HCT116 (cell line): ENCODE results near the gene ZNF592. TPM values are rescaled to one million over a fixed set of nuclear protein-coding genes. Genes with fewer than 3 reads are reported as not detected.

Experiments used
- ATAC-seq: fragments of 200-7000 bp; cut with Tn5 transposase; 2 replicates; pipeline ENCODE4 v1.9.1; 2020; ENCODE audit warnings: mild to moderate bottlenecking, moderate library complexity
- BruUV-seq: library from RNA; stranded (reverse); fragments of 400-500 nt; replicated peaks from 2 replicates; lab custom pipeline; 2021; lab: Mats Ljungman, UMichigan
- CTCF ChIA-PET: fragments of 300-600 bp; sonication (Branson Sonifier 250); formaldehyde crosslinking; loops from one replicate; lab custom pipeline; 2021; ENCODE audit warnings: antibody characterized with exemption; lab: Charles Lee
- POLR2A ChIA-PET: fragments of 300-600, 350-600 bp; sonication (Branson Sonifier 250); formaldehyde crosslinking; loops from one replicate; lab custom pipeline; 2021; ENCODE audit warnings: antibody characterized with exemption; lab: Charles Lee
- RAD21 ChIA-PET, 2 experiments: fragments of 300-600 bp; sonication (Branson Sonifier 250); formaldehyde crosslinking; loops; one replicate each; lab custom pipeline; 2023; ENCODE audit warnings: low total read pairs in 2 of 2; ENCODE audit not compliant: uncharacterized antibody in 2 of 2, unreplicated experiment in 2 of 2, low non-redundant PET in 1 of 2; lab: Charles Lee
- DNase-seq: peaks from one replicate; pipeline ENCODE4 v3.0.0-alpha.2; 2010; ENCODE audit warnings: low read depth, low spot score
- H2AFZ ChIP-seq: fragments of 200-600 bp; shearing (Covaris generic), sonication (generic); 2 replicates; pipeline ENCODE4 v1.6.1; 2017; ENCODE audit warnings: low read depth, mixed run types, mixed read lengths, antibody characterized with exemption, low read length; ENCODE audit not compliant: poor library complexity, severe bottlenecking
- H3K27ac ChIP-seq: 2 replicates; pipeline ENCODE4 v1.5.1; 2012; ENCODE audit warnings: low read depth, low read length
- H3K27me3 ChIP-seq: fragments of 200-600 bp; sonication (generic); 2 replicates; pipeline ENCODE4 v1.6.1; 2016; ENCODE audit warnings: mixed run types, low read length, mixed read lengths; ENCODE audit not compliant: insufficient read depth
- H3K36me3 ChIP-seq, 2 experiments: fragments of 200-500 bp in 1 of 2; fragments of 200-600 bp in 1 of 2; sonication (Bioruptor generic) in 1 of 2; sonication (generic) in 1 of 2; 2 replicates each; pipeline versions ENCODE4 v1.5.1 to v1.6.1; 2014 to 2016; ENCODE audit warnings: low read length in 2 of 2, inconsistent platforms in 1 of 2, mixed read lengths in 1 of 2, mixed run types in 1 of 2; ENCODE audit not compliant: insufficient read depth in 2 of 2, control insufficient read depth in 1 of 2
- H3K4me1 ChIP-seq, 2 experiments: fragments of 200-600 bp in 1 of 2; sonication (generic) in 1 of 2; 2 replicates each; pipeline versions ENCODE4 v1.5.1 to v1.6.1; 2012 to 2017; ENCODE audit warnings: low read length in 2 of 2, inconsistent platforms in 1 of 2, mild to moderate bottlenecking in 1 of 2, mixed read lengths in 1 of 2, mixed run types in 1 of 2, moderate library complexity in 1 of 2; ENCODE audit not compliant: insufficient read depth in 2 of 2, control insufficient read depth in 1 of 2
- H3K4me2 ChIP-seq: fragments of 200-600 bp; sonication (generic); 2 replicates; pipeline ENCODE4 v1.6.1; 2017; ENCODE audit warnings: mixed run types, low read length, mixed read lengths
- H3K4me3 ChIP-seq, 2 experiments: fragments of 200-600 bp in 1 of 2; sonication (generic) in 1 of 2; replicated peaks in 1 of 2; 2 replicates each; pipeline ENCODE4 v1.5.1; 2011 to 2016; ENCODE audit warnings: low read length in 2 of 2, control low read depth in 1 of 2, low read depth in 1 of 2, mild to moderate bottlenecking in 1 of 2, mixed read lengths in 1 of 2, mixed run types in 1 of 2
- H3K79me2 ChIP-seq: fragments of 200-600 bp; sonication (generic); 2 replicates; pipeline ENCODE4 v1.6.1; 2017; ENCODE audit warnings: mild to moderate bottlenecking, mixed run types, low read length, moderate library complexity, mixed read lengths; ENCODE audit not compliant: insufficient read depth
- H3K9ac ChIP-seq: fragments of 200-600 bp; sonication (generic); 2 replicates; pipeline ENCODE4 v1.6.1; 2016; ENCODE audit warnings: low read length, mixed read lengths
- H3K9me2 ChIP-seq: fragments of 200-600 bp; sonication (generic), shearing (Covaris generic); 2 replicates; pipeline ENCODE4 v1.6.1; 2017; ENCODE audit warnings: mixed run types, mild to moderate bottlenecking, moderate library complexity; ENCODE audit not compliant: insufficient read depth
- H3K9me3 ChIP-seq, 2 experiments: fragments of 200-500 bp in 1 of 2; fragments of 200-600 bp in 1 of 2; sonication (Bioruptor generic) in 1 of 2; sonication (generic) in 1 of 2; 2 replicates each; pipeline ENCODE4 v1.6.1; 2014 to 2017; ENCODE audit warnings: low read length in 2 of 2, mixed read lengths in 2 of 2, inconsistent platforms in 1 of 2, low read depth in 1 of 2, mild to moderate bottlenecking in 1 of 2, mixed run types in 1 of 2, moderate library complexity in 1 of 2; ENCODE audit not compliant: control insufficient read depth in 1 of 2, insufficient read depth in 1 of 2
- H4K20me1 ChIP-seq: fragments of 200-600 bp; sonication (generic), shearing (Covaris generic); 2 replicates; pipeline ENCODE4 v1.6.1; 2017; ENCODE audit warnings: mixed run types, mild to moderate bottlenecking, moderate library complexity; ENCODE audit not compliant: insufficient read depth
- CBX3 ChIP-seq: IDR thresholded peaks from 2 replicates; pipeline ENCODE4 v1.6.1; 2012; ENCODE audit warnings: low read depth
- ELF1 ChIP-seq: IDR thresholded peaks from 2 replicates; pipeline ENCODE4 v1.6.1; 2012; ENCODE audit warnings: low read depth, borderline replicate concordance
- EZH2 ChIP-seq: fragments of 200-600 bp; sonication (generic); IDR thresholded peaks from 2 replicates; pipeline ENCODE4 v1.6.1; 2017; ENCODE audit warnings: antibody characterized with exemption, mixed run types
- EZH2phosphoT487 ChIP-seq: fragments of 200-600 bp; IDR thresholded peaks from 2 replicates; pipeline ENCODE4 v1.6.1; 2018; ENCODE audit warnings: antibody characterized with exemption, borderline replicate concordance
- JUND ChIP-seq: IDR thresholded peaks from 2 replicates; pipeline ENCODE4 v1.6.1; 2012
- POLR2A ChIP-seq: IDR thresholded peaks from 2 replicates; pipeline ENCODE4 v1.7.0; 2011; ENCODE audit warnings: borderline replicate concordance; ENCODE audit not compliant: insufficient read depth, insufficient read length; ENCODE audit errors: extremely low read depth
- POLR2AphosphoS5 ChIP-seq: IDR thresholded peaks from 2 replicates; pipeline ENCODE4 v1.6.1; 2011; ENCODE audit warnings: mild to moderate bottlenecking, low read depth, low read length, moderate library complexity
- SIN3A ChIP-seq: IDR thresholded peaks from 2 replicates; pipeline ENCODE4 v1.6.1; 2012; ENCODE audit warnings: low read depth
- SRF ChIP-seq: IDR thresholded peaks from 2 replicates; pipeline ENCODE4 v1.6.1; 2012; ENCODE audit warnings: low read depth
- YY1 ChIP-seq: IDR thresholded peaks from 2 replicates; pipeline ENCODE4 v1.6.1; 2011; ENCODE audit warnings: low read length, low read depth, moderate library complexity, mild to moderate bottlenecking; ENCODE audit not compliant: insufficient replicate concordance; ENCODE audit errors: extremely low read depth
- ZFX ChIP-seq: fragments of 450-650 bp; IDR thresholded peaks from 2 replicates; pipeline ENCODE4 v1.6.1; 2017
- ZNF274 ChIP-seq: fragments of 200-500 bp; sonication (Bioruptor generic); IDR thresholded peaks from 2 replicates; pipeline ENCODE4 v1.6.1; 2014; ENCODE audit warnings: mild to moderate bottlenecking, low read depth, low read length, inconsistent platforms
- intact Hi-C: fragments of 100-400 bp; cut with micrococcal nuclease; formaldehyde crosslinking; loops from 2 replicates; pipeline ENCODE4 v1.10.0; 2022
- total RNA-seq: library from RNA; stranded (reverse); gene quantifications from one replicate; pipeline ENCODE4 v1.2.1, GENCODE V29; 2021; ENCODE audit not compliant: unreplicated experiment
- TF ChIP-seq, protein P1 (sequence below): IDR thresholded peaks from 2 replicates; pipeline ENCODE4 v1.6.1; 2012
- TF ChIP-seq, protein P2 (sequence below): IDR thresholded peaks from 2 replicates; pipeline ENCODE4 v1.6.1; 2012
- TF ChIP-seq, protein P3 (sequence below): IDR thresholded peaks from 2 replicates; pipeline ENCODE4 v1.6.1; 2011; ENCODE audit warnings: mild to moderate bottlenecking, low read length, moderate library complexity; ENCODE audit not compliant: insufficient replicate concordance; ENCODE audit errors: extremely low read depth

Gene ZNF592
- total RNA-seq, 1 experiment from 2014 or later = 26.4 TPM

DNA sequence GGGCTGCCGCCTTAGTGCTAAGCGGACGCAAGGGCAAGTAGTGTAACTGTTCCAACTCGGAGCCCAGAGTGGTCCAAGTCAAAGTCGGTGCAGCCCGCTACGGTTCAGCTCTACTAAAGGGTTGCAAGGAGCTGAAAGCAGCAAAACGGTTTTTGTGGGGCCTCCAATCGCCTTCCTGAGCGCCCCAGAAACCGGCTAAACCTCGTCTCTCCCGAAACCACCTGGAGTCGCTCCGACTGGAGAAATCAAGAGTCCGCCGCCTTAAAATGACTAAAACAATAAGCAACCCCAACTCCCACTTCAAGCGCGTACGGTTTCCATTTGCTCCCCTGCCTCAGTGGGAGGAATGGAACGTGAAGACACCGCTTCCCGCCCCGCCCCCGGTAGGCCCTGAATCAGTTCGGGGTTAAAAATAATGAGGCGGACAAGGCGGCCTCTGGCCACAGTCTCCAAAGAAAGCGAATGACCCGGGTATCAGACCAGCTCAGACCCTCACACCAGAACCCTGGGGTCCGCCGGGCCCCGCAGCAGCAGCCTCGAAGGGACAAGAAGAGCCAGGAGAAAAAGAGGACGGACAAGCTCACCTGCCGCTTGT lies 32.9 kb upstream of the ZNF592 start:
- Histone ChIP-seq H3K36me3 (peaks cover 5 to 15% of the 10 kb centered on the region in 2 experiments; a peak in 2 of 4 replicates), H3K9ac (peak overlapping the region; percentile 84), H3K4me2 (peak overlapping the region; percentile 81), H2AFZ (no peak overlapping the region), H4K20me1 (peaks cover 9% of the 10 kb centered on the region; the same call in 1 of the 2 replicates)
- TSS peak; percentile 60 for BruUV-seq
- intact Hi-C loops = loop anchor here (1.0 to 5.0 kb wide), 3 partner anchors 20 to 212 kb away; partner anchors contain the start of gene ZNF592
- no peak for DNase-seq
- CTCF ChIA-PET = no interaction called here
- TF ChIP-seq POLR2AphosphoS5 = no peak
- TF ChIP-seq ZFX = peak; percentile 50
- TF ChIP-seq, all 23 proteins: peak for 1
- peak; percentile 7 for ATAC-seq
- POLR2A ChIA-PET = interaction anchor here (0.7 to 4.9 kb wide), 10 partner anchors 8 to 163 kb away, joined by 3 to 38 read pairs (median 3); no protein-coding TSS in a partner anchor
- Histone ChIP-seq H3K9me3 (no peaks in the 10 kb centered on the region), H3K27me3 (no peaks in the 10 kb centered on the region), H3K9me2 (no peaks in the 10 kb centered on the region), H3K4me3 (peak overlapping the region; percentile 95 to 99), H3K27ac (peak overlapping the region; percentile 97), H3K4me1 (peaks cover 8 to 24% of the 10 kb centered on the region in 2 experiments; a peak in 3 of 4 replicates), H3K79me2 (peaks cover 54% of the 10 kb centered on the region)
- RAD21 ChIA-PET = interaction anchor here in 1 of 2 experiments (1.1 kb wide), 1 partner anchor 32 kb away, joined by 3 read pairs; no protein-coding TSS in a partner anchor

DNA sequence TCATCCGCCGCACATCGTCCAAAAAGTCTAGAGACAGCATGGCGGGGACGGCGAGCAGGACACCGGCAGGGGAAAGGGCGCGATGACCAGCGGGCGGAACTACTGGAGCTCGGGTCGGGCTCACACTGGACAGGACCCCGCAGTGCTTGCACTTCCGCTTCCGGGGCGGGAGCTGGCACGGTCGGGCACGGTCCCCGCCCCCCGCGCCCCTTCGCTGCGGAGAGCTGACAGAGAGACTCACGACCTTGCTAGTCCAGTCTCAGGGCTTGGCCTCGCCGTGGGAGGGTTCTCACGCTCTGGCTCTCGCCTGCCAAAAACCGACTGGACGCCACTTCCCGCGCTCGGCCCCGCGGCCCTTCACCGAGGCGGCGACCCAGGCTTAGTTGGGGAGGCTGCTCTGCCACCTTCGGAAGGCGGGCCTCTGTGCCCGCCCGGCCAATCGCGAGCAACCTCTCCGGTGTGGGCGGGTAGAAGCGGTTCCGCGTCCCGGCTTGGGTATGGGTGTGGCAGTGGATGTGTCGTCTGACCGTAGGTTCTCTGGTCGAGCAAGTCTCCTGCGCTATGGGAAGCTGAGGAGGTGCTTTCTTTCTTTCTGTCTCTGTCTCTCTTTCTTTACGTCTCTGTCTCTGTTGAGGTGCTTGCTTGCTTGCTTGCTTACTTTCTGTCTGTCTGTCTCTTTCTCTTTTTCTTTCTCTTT lies 32.2 kb upstream of the ZNF592 start, which contains the start of gene SEC11A:
TSS of gene SEC11A (minus strand) at position 104 of the 697 bp plus-strand sequence. CDS start at position 40, 64 bp downstream.
- H3K36me3 ChIP-seq = peaks cover 3 to 10% of the 10 kb centered on the region in 2 experiments; a peak in 2 of 4 replicates
- H3K79me2 ChIP-seq = peaks cover 48% of the 10 kb centered on the region
- H2AFZ ChIP-seq = no peak within 1 kb of the TSS
- RAD21 ChIA-PET = interaction anchor here (1.1 to 1.6 kb wide), 2 partner anchors 19 to 32 kb away, joined by 3 to 5 read pairs; no protein-coding TSS in a partner anchor
- intact Hi-C loops = loop anchor here (1.0 to 5.0 kb wide), 3 partner anchors 19 to 211 kb away; partner anchors contain the start of gene ZNF592
- H3K4me3 ChIP-seq = peak within 1 kb of the TSS; percentile 95 to 99
- no peaks in the 10 kb centered on the region for H3K9me3 ChIP-seq
- no TSS peak for BruUV-seq
- DNase-seq (peak; percentile 92), ATAC-seq (peak; percentile 97)
- H3K27ac ChIP-seq = peak within 1 kb of the TSS; percentile 97
- CTCF ChIA-PET = no interaction called here
- H3K4me2 ChIP-seq = peak within 1 kb of the TSS; percentile 81
- H4K20me1 ChIP-seq = peaks cover 9% of the 10 kb centered on the region; the same call in 1 of the 2 replicates
- H3K27me3 ChIP-seq = no peaks in the 10 kb centered on the region
- H3K4me1 ChIP-seq = peaks cover 8 to 24% of the 10 kb centered on the region in 2 experiments; a peak in 3 of 4 replicates
- peak within 1 kb of the TSS; percentile 84 for H3K9ac ChIP-seq
- no peaks in the 10 kb centered on the region for H3K9me2 ChIP-seq
- POLR2A ChIA-PET = interaction anchor here (0.7 to 4.9 kb wide), 14 partner anchors 9 to 162 kb away, joined by 3 to 38 read pairs (median 3); no protein-coding TSS in a partner anchor
- TF ChIP-seq ZFX = peak; percentile 36
- TF ChIP-seq ZNF274 = no peak
- TF ChIP-seq SIN3A = peak; percentile 82
- TF ChIP-seq, protein P1, sequence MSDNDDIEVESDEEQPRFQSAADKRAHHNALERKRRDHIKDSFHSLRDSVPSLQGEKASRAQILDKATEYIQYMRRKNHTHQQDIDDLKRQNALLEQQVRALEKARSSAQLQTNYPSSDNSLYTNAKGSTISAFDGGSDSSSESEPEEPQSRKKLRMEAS = peak; percentile 85
- TF ChIP-seq, protein P2, sequence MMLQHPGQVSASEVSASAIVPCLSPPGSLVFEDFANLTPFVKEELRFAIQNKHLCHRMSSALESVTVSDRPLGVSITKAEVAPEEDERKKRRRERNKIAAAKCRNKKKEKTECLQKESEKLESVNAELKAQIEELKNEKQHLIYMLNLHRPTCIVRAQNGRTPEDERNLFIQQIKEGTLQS = no peak
- peak; percentile 85 for TF ChIP-seq POLR2AphosphoS5
- TF ChIP-seq EZH2phosphoT487 = no peak
- peak; percentile 71 for TF ChIP-seq CBX3
- TF ChIP-seq ELF1 = peak; percentile 76
- TF ChIP-seq SRF = peak; percentile 69
- TF ChIP-seq POLR2A = peak; percentile 96
- TF ChIP-seq, protein P3, sequence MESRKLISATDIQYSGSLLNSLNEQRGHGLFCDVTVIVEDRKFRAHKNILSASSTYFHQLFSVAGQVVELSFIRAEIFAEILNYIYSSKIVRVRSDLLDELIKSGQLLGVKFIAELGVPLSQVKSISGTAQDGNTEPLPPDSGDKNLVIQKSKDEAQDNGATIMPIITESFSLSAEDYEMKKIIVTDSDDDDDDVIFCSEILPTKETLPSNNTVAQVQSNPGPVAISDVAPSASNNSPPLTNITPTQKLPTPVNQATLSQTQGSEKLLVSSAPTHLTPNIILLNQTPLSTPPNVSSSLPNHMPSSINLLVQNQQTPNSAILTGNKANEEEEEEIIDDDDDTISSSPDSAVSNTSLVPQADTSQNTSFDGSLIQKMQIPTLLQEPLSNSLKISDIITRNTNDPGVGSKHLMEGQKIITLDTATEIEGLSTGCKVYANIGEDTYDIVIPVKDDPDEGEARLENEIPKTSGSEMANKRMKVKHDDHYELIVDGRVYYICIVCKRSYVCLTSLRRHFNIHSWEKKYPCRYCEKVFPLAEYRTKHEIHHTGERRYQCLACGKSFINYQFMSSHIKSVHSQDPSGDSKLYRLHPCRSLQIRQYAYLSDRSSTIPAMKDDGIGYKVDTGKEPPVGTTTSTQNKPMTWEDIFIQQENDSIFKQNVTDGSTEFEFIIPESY = no peak
- no peak for TF ChIP-seq EZH2
- no peak for TF ChIP-seq JUND
- TF ChIP-seq YY1 = peak; percentile 76
